Femur (tissue), 1 donor: Measurements from ENCODE around the gene EXD3.
"Not testable (repeated sequence)": the region's sequence is repeated elsewhere in the genome, so short reads cannot be mapped to it uniquely, and the experiment has no call there.

ENCODE experiments used
- DNase-seq: peaks from one replicate; pipeline ENCODE4 v3.0.0-alpha.2; 2017

EXD3 gene

GRCh38 chr9:137330689-137331088 is 92.3 kb downstream of the EXD3 start:
- DNase-seq = no peak

GRCh38 chr9:137329590-137329989 is 93.4 kb downstream of the EXD3 start:
- DNase-seq = not testable (repeated sequence)

- not testable (repeated sequence) for DNase-seq
Observed at GRCh38 chr9:137327641-137328550, 95.1 kb downstream of the EXD3 start.

- DNase-seq = no peak
Observed at GRCh38 chr9:137326445-137327065, 96.4 kb downstream of the EXD3 start.

GRCh38 chr9:137325799-137326198 is 97.2 kb downstream of the EXD3 start:
- no peak for DNase-seq

GRCh38 chr9:137325124-137325523 is 97.8 kb downstream of the EXD3 start:
- DNase-seq = no peak

- no peak for DNase-seq
Observed at GRCh38 chr9:137323531-137324331, 99.2 kb downstream of the EXD3 start.

- DNase-seq = no peak
Observed at GRCh38 chr9:137321726-137322361, 101.1 kb downstream of the EXD3 start.

- peak; percentile 61 for DNase-seq
Observed at GRCh38 chr9:137320555-137321384, 102.2 kb downstream of the EXD3 start.

GRCh38 chr9:137319739-137320551 is 103.0 kb downstream of the EXD3 start:
- peak; percentile 22 for DNase-seq

- DNase-seq = peak; percentile 63
Observed at GRCh38 chr9:137319011-137319738, 103.8 kb downstream of the EXD3 start.

- no peak for DNase-seq
Observed at GRCh38 chr9:137318602-137319001, 104.4 kb downstream of the EXD3 start.

GRCh38 chr9:137317718-137318511 is 105.0 kb downstream of the EXD3 start:
- DNase-seq = no peak

- peak; percentile 22 for DNase-seq
Observed at GRCh38 chr9:137317021-137317717, 105.8 kb downstream of the EXD3 start.

- peak; percentile 64 for DNase-seq
Observed at GRCh38 chr9:137316012-137316981, 106.7 kb downstream of the EXD3 start.

GRCh38 chr9:137315581-137316011 is 107.4 kb downstream of the EXD3 start:
- no peak for DNase-seq
